Measurements from ENCODE around the gene PAQR5.
A peak's percentile ranks its signal among the peaks of the same experiment; 100 is the strongest.

PAQR5 gene

GRCh38 chr15:69394556-69395282 is 96.0 kb downstream of the PAQR5 start:
- peak; percentile 21 for FAIRE-seq

GRCh38 chr15:69395460-69395859 is 96.7 kb downstream of the PAQR5 start:
- FAIRE-seq: no peak

- no peak for FAIRE-seq
These were observed 97.3 kb downstream of the PAQR5 start for GRCh38 chr15:69395991-69396390.

- no peak for FAIRE-seq
These were observed 99.8 kb downstream of the PAQR5 start for GRCh38 chr15:69398491-69398891.

- FAIRE-seq: no peak
These were observed 102.1 kb downstream of the PAQR5 start for GRCh38 chr15:69400850-69401249.

- FAIRE-seq: no peak
These were observed 104.1 kb downstream of the PAQR5 start for GRCh38 chr15:69402816-69403215.

- no peak for FAIRE-seq
These were observed 104.9 kb downstream of the PAQR5 start for GRCh38 chr15:69403594-69403993.

- no peak for FAIRE-seq
These were observed 106.4 kb downstream of the PAQR5 start for GRCh38 chr15:69405110-69405509.

- FAIRE-seq: no peak
These were observed 109.1 kb downstream of the PAQR5 start for GRCh38 chr15:69407719-69408400.

- no peak for FAIRE-seq
These were observed 110.1 kb downstream of the PAQR5 start for GRCh38 chr15:69408841-69409240.

- no peak for FAIRE-seq
These were observed 111.6 kb downstream of the PAQR5 start for GRCh38 chr15:69410248-69410874.

GRCh38 chr15:69412274-69412673 is 113.6 kb downstream of the PAQR5 start:
- FAIRE-seq: no peak

- no peak for FAIRE-seq
These were observed 114.0 kb downstream of the PAQR5 start for GRCh38 chr15:69412701-69413100.

- FAIRE-seq: peak; percentile 95
These were observed 115.3 kb downstream of the PAQR5 start, which contains the start of gene KIF23 for GRCh38 chr15:69413822-69414700. Gene KIF23, plus strand, starts transcription at chr15:69414349. Its CDS starts 117 bp downstream, at chr15:69414466.

- peak; percentile 41 for FAIRE-seq
These were observed 116.0 kb downstream of the PAQR5 start for GRCh38 chr15:69414701-69415167.

GRCh38 chr15:69415381-69415780 is 116.7 kb downstream of the PAQR5 start:
- FAIRE-seq: no peak

- no peak for FAIRE-seq
These were observed 118.9 kb downstream of the PAQR5 start for GRCh38 chr15:69417581-69417980.

- no peak for FAIRE-seq
These were observed 122.8 kb downstream of the PAQR5 start for GRCh38 chr15:69421498-69421897.

GRCh38 chr15:69422336-69422895 is 123.7 kb downstream of the PAQR5 start:
- no peak for FAIRE-seq

GRCh38 chr15:69424001-69424400 is 125.3 kb downstream of the PAQR5 start:
- no peak for FAIRE-seq

GRCh38 chr15:69424748-69425413 is 126.2 kb downstream of the PAQR5 start:
- no peak for FAIRE-seq

GRCh38 chr15:69433831-69434230 is 135.1 kb downstream of the PAQR5 start:
- no peak for FAIRE-seq
